ENCODE measurements around the gene INVS.

The INVS gene

DNA sequence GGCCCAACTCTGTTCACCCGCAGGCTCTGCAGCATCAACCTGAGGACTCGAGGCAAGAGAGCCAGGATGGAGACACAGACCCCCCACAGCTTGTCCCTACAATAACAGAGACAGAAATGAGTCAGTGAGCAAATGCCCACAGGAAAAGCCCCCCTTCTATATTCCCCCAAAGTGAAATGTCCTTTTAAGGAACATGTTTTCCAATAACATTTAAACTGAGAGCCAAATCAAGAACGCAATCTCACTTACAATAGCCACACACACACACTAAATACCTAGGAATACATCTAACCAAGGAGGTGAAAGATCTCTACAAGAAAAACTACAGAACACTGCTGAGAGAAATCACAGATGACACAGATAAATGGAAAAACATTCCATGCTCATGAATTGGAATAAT lies 204.7 kb downstream of the INVS start:
- no peak overlapping the region for H3K27ac ChIP-seq (ENCODE audit: low read length)
- H3K4me2 ChIP-seq (ENCODE audit: insufficient read depth, low read length): no peak overlapping the region
- TF ChIP-seq, protein P1, sequence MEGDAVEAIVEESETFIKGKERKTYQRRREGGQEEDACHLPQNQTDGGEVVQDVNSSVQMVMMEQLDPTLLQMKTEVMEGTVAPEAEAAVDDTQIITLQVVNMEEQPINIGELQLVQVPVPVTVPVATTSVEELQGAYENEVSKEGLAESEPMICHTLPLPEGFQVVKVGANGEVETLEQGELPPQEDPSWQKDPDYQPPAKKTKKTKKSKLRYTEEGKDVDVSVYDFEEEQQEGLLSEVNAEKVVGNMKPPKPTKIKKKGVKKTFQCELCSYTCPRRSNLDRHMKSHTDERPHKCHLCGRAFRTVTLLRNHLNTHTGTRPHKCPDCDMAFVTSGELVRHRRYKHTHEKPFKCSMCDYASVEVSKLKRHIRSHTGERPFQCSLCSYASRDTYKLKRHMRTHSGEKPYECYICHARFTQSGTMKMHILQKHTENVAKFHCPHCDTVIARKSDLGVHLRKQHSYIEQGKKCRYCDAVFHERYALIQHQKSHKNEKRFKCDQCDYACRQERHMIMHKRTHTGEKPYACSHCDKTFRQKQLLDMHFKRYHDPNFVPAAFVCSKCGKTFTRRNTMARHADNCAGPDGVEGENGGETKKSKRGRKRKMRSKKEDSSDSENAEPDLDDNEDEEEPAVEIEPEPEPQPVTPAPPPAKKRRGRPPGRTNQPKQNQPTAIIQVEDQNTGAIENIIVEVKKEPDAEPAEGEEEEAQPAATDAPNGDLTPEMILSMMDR (IDR thresholded peaks at IDR 0.05; ENCODE audit: borderline replicate concordance, extremely low read depth, low read length, poor library complexity, severe bottlenecking): no peak
- TF ChIP-seq EZH2 (IDR thresholded peaks at IDR 0.05; ENCODE audit: borderline replicate concordance, low read depth, low read length, severe bottlenecking): no peak
- H3K4me1 ChIP-seq (ENCODE audit: insufficient read depth, low read length): no peaks in the 10 kb centered on the region
- no peaks in the 10 kb centered on the region for H3K9me3 ChIP-seq (ENCODE audit: insufficient read depth, low read length, severe bottlenecking)
- H3K36me3 ChIP-seq (ENCODE audit: insufficient read depth, low read length): peaks cover 90% of the 10 kb centered on the region
- H3K79me2 ChIP-seq (ENCODE audit: insufficient read depth, low read length): peaks cover 27% of the 10 kb centered on the region
- no peak overlapping the region for H3K4me3 ChIP-seq (ENCODE audit: low read depth in 1 of 2, low read length in 2 of 2)
- H3K9ac ChIP-seq (ENCODE audit: low read depth, low read length): no peak overlapping the region
- H2AFZ ChIP-seq (ENCODE audit: low read depth, low read length): no peak overlapping the region
- H3K27me3 ChIP-seq (ENCODE audit: insufficient read depth, low read length, poor library complexity): no peaks in the 10 kb centered on the region
- no peaks in the 10 kb centered on the region; the same call in 1 of the 2 replicates for H4K20me1 ChIP-seq (ENCODE audit: insufficient read depth, low read length)
- DNase-seq (no peak), ATAC-seq (ENCODE audit: insufficient read depth, low read depth) (no peak)

DNA sequence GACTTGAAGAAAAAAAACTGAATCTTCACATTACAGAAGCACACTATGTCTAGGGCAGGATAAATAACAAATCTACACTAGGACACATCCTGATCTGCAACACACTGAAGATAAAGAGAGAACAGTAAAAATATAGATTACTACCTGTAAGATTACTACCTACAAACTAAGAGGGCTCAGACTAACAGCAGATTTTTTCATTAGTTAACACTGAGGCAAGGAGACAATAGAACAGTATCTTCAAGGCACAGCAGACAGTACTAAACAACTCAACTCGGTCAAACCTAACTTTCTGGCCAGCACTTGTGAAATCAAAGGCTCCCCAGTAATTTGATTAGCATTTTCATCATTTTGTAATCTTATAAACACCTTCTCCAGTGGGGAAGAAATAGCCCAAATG lies 207.2 kb downstream of the INVS start:
- H3K27ac ChIP-seq (ENCODE audit: low read length): no peak overlapping the region
- no peaks in the 10 kb centered on the region for H3K9me3 ChIP-seq (ENCODE audit: insufficient read depth, low read length, severe bottlenecking)
- H3K4me1 ChIP-seq (ENCODE audit: insufficient read depth, low read length): no peaks in the 10 kb centered on the region
- no peak for ATAC-seq (ENCODE audit: insufficient read depth, low read depth)
- peaks cover 3% of the 10 kb centered on the region; the same call in 1 of the 2 replicates for H4K20me1 ChIP-seq (ENCODE audit: insufficient read depth, low read length)
- DNase-seq: no peak
- TF ChIP-seq, protein P1 (IDR thresholded peaks at IDR 0.05; ENCODE audit: borderline replicate concordance, extremely low read depth, low read length, poor library complexity, severe bottlenecking): no peak
- TF ChIP-seq EZH2 (IDR thresholded peaks at IDR 0.05; ENCODE audit: borderline replicate concordance, low read depth, low read length, severe bottlenecking): no peak
- peaks cover 31% of the 10 kb centered on the region for H3K79me2 ChIP-seq (ENCODE audit: insufficient read depth, low read length)
- H2AFZ ChIP-seq (ENCODE audit: low read depth, low read length): no peak overlapping the region
- H3K36me3 ChIP-seq (ENCODE audit: insufficient read depth, low read length): peaks cover 89% of the 10 kb centered on the region
- no peaks in the 10 kb centered on the region for H3K27me3 ChIP-seq (ENCODE audit: insufficient read depth, low read length, poor library complexity)
- no peak overlapping the region for H3K4me3 ChIP-seq (ENCODE audit: low read depth in 1 of 2, low read length in 2 of 2)
- no peak overlapping the region for H3K9ac ChIP-seq (ENCODE audit: low read depth, low read length)
- no peak overlapping the region for H3K4me2 ChIP-seq (ENCODE audit: insufficient read depth, low read length)

DNA sequence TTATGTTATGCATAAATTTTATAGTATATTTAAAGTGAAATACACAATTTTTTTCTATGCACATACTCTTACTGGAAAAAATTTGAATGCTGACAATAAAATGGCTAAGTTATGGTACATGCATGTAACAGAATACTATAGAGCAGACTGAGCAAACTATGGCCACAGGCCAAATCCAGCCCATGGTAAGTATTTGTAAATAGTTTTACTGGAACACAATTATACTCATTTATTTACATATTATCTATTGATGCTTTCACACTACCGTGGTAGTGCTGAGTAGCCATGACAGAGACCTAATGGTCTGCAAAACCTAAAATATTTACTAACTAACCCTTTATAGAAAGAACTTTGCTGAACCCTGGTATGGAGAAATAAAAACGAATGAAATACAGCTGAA lies 208.0 kb downstream of the INVS start:
- ATAC-seq (ENCODE audit: insufficient read depth, low read depth) (no peak), DNase-seq (no peak)
- Histone ChIP-seq H3K9ac (ENCODE audit: low read depth, low read length) (no peak overlapping the region), H3K4me2 (ENCODE audit: insufficient read depth, low read length) (no peak overlapping the region), H3K9me3 (ENCODE audit: insufficient read depth, low read length, severe bottlenecking) (no peaks in the 10 kb centered on the region), H3K4me1 (ENCODE audit: insufficient read depth, low read length) (no peaks in the 10 kb centered on the region), H2AFZ (ENCODE audit: low read depth, low read length) (no peak overlapping the region), H3K4me3 (ENCODE audit: low read depth in 1 of 2, low read length in 2 of 2) (no peak overlapping the region), H3K27ac (ENCODE audit: low read length) (no peak overlapping the region), H3K79me2 (ENCODE audit: insufficient read depth, low read length) (peaks cover 36% of the 10 kb centered on the region), H3K36me3 (ENCODE audit: insufficient read depth, low read length) (peaks cover 87% of the 10 kb centered on the region), H4K20me1 (ENCODE audit: insufficient read depth, low read length) (peaks cover 3% of the 10 kb centered on the region; the same call in 1 of the 2 replicates), H3K27me3 (ENCODE audit: insufficient read depth, low read length, poor library complexity) (no peaks in the 10 kb centered on the region)
- TF ChIP-seq EZH2 (IDR thresholded peaks at IDR 0.05; ENCODE audit: borderline replicate concordance, low read depth, low read length, severe bottlenecking): no peak
- TF ChIP-seq, protein P1 (IDR thresholded peaks at IDR 0.05; ENCODE audit: borderline replicate concordance, extremely low read depth, low read length, poor library complexity, severe bottlenecking): no peak
